KOPT-K1 (cell line): ENCODE data around the gene PSMD13.
"Not testable (repeated sequence)": the region's sequence is repeated elsewhere in the genome, so short reads cannot be mapped to it uniquely, and the experiment has no call there.

Experiments
- H3K27ac ChIP-seq: fragments of 200-600 bp; sonication (generic); 2 replicates; pipeline ENCODE4 v1.5.1; 2016; ENCODE audit warnings: antibody characterized with exemption, mild to moderate bottlenecking, low read depth, low read length; ENCODE audit not compliant: poor library complexity, severe bottlenecking
- H3K36me3 ChIP-seq: fragments of 200-600 bp; sonication (generic); 2 replicates; pipeline ENCODE4 v1.5.1; 2017; ENCODE audit warnings: antibody characterized with exemption, mild to moderate bottlenecking, low read length, moderate library complexity; ENCODE audit not compliant: insufficient read depth
- H3K9me3 ChIP-seq: fragments of 200-600 bp; sonication (generic); 2 replicates; pipeline ENCODE4 v1.5.1; 2017; ENCODE audit warnings: antibody characterized with exemption, low read length, mild to moderate bottlenecking; ENCODE audit not compliant: insufficient read depth, poor library complexity, severe bottlenecking

The PSMD13 gene

DNA sequence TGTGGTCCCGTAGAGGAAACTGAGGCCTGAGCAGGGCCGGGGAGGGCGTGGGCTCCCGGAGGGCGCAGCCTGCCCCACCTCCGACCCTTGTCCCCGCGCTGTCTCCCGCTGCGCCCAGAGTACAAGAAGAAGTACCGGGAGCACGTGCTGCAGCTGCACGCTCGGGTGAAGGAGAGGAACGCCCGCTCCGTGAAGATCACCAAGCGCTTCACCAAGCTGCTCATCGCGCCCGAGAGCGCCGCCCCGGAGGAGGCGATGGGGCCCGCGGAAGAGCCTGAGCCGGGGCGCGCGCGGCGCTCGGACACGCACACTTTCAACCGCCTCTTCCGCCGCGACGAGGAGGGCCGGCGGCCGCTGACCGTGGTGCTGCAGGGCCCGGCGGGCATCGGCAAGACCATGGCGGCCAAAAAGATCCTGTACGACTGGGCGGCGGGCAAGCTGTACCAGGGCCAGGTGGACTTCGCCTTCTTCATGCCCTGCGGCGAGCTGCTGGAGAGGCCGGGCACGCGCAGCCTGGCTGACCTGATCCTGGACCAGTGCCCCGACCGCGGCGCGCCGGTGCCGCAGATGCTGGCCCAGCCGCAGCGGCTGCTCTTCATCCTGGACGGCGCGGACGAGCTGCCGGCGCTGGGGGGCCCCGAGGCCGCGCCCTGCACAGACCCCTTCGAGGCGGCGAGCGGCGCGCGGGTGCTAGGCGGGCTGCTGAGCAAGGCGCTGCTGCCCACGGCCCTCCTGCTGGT, 43.4 kb downstream of the PSMD13 start:
- H3K9me3 ChIP-seq, result peaks cover 10% of the 10 kb centered on the region
- no peak overlapping the region for H3K27ac ChIP-seq
- no peaks in the 10 kb centered on the region for H3K36me3 ChIP-seq

DNA sequence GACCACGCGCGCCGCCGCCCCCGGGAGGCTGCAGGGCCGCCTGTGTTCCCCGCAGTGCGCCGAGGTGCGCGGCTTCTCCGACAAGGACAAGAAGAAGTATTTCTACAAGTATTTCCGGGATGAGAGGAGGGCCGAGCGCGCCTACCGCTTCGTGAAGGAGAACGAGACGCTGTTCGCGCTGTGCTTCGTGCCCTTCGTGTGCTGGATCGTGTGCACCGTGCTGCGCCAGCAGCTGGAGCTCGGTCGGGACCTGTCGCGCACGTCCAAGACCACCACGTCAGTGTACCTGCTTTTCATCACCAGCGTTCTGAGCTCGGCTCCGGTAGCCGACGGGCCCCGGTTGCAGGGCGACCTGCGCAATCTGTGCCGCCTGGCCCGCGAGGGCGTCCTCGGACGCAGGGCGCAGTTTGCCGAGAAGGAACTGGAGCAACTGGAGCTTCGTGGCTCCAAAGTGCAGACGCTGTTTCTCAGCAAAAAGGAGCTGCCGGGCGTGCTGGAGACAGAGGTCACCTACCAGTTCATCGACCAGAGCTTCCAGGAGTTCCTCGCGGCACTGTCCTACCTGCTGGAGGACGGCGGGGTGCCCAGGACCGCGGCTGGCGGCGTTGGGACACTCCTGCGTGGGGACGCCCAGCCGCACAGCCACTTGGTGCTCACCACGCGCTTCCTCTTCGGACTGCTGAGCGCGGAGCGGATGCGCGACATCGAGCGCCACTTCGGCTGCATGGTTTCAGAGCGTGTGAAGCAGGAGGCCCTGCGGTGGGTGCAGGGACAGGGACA, 44.1 kb downstream of the PSMD13 start:
- no peaks in the 10 kb centered on the region for H3K36me3 ChIP-seq
- H3K27ac ChIP-seq, result no peak overlapping the region
- H3K9me3 ChIP-seq, result peaks cover 10% of the 10 kb centered on the region

DNA sequence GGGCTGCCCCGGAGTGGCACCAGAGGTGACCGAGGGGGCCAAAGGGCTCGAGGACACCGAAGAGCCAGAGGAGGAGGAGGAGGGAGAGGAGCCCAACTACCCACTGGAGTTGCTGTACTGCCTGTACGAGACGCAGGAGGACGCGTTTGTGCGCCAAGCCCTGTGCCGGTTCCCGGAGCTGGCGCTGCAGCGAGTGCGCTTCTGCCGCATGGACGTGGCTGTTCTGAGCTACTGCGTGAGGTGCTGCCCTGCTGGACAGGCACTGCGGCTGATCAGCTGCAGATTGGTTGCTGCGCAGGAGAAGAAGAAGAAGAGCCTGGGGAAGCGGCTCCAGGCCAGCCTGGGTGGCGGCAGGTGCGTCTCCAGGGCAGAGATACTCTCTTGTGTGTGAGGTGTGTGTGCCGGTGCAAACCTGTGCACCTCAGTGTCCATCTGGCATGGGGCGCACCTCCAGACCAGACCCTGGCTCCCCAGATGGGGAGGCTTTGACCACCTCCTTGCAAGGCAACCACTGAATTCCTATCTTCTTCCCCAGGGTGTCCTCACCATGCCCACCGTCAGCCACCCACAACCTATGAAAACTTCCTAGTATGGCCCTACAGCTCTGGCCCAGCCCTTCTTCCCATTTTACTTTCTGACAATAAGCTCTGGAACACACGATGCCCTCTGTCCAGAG, 44.8 kb downstream of the PSMD13 start:
- Histone ChIP-seq H3K27ac (no peak overlapping the region), H3K9me3 (peaks cover 3% of the 10 kb centered on the region), H3K36me3 (no peaks in the 10 kb centered on the region)

DNA sequence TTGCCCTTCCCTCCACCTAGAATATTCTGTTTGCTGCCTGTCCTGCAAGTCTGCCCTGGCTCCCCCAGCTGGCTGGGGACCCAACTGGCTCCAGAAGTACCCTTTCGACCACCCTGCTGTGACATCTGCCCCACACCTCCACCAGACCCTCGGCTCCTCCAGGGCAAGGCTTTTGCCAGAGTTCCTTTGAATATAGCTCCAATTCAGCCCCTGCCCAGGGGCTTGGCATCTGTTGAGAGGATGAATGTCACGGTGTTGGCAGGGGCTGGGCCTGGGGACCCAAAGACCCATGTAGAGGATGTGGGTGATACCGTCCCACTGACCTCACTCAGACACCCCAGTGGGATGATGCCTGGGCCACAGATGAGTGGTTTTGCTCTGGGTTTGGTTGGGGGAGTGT, 45.4 kb downstream of the PSMD13 start:
- H3K36me3 ChIP-seq, result no peaks in the 10 kb centered on the region
- H3K27ac ChIP-seq, result no peak overlapping the region
- no peaks in the 10 kb centered on the region for H3K9me3 ChIP-seq

DNA sequence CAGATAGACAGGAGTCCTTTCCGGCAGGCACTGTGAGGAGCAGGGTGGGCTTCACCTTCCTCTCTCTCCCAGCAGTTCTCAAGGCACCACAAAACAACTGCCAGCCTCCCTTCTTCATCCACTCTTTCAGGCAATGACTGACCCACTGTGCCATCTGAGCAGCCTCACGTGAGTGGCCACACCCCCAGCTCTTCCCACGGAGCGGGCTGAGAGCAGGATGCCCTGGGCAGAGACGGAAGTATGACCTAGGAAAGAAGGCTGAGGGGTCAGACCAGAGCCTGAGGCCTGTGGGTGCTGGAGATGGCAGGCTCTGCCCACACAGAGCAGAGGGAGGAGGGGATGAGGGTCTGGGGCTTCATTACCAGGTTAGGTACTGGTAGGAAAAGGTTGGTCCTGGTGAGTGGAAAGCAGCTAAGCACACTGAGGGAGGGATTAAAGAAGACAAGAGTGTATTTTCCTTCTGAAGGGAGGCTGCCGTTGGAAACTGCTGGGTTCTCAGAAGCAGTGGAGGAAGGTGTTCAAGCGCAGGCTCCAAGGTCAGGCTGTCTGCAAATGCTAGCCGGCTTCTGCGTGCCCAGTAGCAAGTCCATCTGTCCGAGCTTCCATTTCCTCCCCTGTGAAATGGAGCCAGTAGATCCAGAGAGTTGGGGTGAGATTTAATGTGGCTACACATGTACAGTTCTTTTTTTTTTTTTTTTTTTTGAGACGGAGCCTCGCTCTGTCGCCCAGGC, 46.0 kb downstream of the PSMD13 start:
- Histone ChIP-seq H3K9me3 (no peaks in the 10 kb centered on the region), H3K27ac (no peak overlapping the region), H3K36me3 (no peaks in the 10 kb centered on the region)

DNA sequence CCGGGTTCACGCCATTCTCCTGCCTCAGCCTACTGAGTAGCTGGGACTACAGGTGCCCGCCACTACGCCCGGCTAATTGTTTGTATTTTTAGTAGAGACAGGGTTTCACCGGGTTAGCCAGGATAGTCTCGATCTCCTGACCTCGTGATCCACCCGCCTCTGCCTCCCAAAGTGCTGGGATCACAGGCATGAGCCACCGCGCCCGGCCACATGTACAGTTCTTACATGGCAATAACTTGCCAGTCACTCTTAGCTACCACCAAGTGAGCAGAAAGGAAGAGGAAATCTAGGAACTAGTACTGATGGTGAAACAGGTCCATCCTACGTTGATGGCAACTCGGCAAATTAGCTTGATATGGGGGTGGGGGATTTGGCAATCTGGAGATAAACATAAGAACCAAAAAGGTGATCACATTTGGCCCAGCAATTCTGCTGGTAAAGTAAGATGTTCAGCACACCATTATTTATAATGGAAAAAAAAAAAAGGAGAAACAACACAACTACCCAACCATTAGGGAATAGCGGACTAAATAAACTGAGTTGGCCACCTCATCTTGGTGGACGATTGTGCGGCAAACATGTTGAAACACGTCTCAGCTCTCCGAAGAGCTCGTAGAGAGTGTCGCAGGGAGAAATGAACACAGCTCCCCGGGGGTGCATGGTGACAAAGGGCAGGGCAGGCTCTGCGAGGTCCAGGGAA, 46.8 kb downstream of the PSMD13 start:
- H3K36me3 ChIP-seq, result no peaks in the 10 kb centered on the region
- no peaks in the 10 kb centered on the region for H3K9me3 ChIP-seq
- H3K27ac ChIP-seq, result no peak overlapping the region

DNA sequence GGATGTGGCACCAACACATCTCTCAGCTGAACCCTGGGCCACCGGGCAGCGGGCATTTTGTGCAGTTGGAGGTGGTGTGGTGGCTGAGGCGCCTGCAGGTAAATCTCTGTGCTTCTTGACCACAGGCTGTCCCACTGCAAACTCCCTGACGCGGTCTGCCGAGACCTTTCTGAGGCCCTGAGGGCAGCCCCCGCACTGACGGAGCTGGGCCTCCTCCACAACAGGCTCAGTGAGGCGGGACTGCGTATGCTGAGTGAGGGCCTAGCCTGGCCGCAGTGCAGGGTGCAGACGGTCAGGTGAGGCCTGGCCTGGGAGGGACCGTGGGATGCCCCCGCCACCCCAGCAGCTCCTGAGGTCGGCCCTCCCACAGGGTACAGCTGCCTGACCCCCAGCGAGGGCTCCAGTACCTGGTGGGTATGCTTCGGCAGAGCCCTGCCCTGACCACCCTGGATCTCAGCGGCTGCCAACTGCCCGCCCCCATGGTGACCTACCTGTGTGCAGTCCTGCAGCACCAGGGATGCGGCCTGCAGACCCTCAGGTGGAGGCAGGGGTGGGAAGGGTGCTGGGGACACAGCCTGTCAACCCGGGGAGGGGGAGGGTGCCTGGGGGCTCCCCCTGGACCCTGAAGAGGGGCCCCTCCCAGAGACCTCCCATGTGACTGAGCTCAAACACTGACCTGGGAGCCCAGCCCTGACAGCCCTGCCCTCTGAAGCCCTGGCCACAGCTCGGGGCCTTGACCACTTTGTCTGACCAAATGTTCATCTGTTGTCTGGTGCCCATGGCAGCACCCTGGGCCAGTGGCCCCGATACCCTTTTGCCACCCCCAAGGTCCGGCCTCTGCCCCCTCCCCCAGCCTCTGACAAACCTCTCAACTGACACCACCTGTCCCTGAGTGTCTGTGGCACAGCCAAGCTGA, 47.6 kb downstream of the PSMD13 start:
- H3K9me3 ChIP-seq, result no peaks in the 10 kb centered on the region
- no peaks in the 10 kb centered on the region for H3K36me3 ChIP-seq
- no peak overlapping the region for H3K27ac ChIP-seq

DNA sequence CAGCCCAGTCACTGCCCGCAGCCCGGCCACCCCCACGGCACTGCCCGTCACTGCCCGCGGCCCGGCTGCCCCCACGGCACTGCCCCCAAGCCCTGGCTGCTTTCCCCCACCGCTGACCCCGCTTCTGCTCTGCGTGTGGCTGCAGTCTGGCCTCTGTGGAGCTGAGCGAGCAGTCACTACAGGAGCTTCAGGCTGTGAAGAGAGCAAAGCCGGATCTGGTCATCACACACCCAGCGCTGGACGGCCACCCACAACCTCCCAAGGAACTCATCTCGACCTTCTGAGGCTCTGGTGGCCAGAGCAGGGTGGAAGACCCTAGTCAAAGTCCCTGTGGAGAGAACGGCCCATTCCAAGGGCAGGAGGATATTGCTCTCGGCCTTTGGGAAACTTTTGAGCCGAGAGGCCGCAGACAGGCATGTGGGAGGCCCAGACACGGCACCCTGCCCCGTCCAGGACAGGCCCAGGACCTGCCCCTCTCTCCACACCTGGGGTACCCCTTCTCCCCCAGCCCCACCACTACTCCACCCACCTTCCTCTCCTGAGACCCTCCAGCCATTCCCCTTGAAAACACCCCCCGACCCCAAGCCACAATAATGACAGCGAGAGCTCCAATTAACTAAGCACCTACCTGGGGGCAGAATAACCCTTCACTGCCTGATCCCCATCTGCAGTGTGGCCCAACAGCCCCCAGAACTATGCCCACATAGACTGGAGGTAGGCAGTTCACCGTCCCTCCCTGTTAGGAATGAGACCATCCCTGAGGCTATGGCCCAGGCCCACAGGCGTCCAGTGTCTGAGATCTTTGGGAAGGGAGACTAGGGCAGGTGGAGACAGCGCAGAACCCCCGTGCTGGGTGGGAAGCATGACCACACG, 48.5 kb downstream of the PSMD13 start:
- Histone ChIP-seq H3K27ac (no peak overlapping the region), H3K36me3 (no peaks in the 10 kb centered on the region), H3K9me3 (no peaks in the 10 kb centered on the region)

DNA sequence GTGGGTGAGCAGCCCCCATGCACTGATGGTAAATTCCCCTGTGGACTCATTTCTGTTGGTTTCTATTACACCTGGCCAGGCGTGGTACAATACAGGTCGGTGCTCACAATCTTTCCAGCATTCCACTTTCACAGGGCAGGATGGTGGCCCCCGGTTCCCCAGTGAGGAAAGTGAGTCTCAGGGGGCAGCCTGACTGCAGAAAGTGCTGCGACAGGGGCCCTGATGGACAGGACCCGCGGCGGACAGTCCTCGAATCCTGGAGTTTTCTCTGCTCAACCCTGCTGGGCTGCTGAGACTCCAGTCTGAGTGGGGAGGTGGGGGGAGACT, 49.1 kb downstream of the PSMD13 start:
- no peak overlapping the region for H3K27ac ChIP-seq
- peaks cover 1% of the 10 kb centered on the region; the same call in 1 of the 2 replicates for H3K36me3 ChIP-seq
- H3K9me3 ChIP-seq, result no peaks in the 10 kb centered on the region

DNA sequence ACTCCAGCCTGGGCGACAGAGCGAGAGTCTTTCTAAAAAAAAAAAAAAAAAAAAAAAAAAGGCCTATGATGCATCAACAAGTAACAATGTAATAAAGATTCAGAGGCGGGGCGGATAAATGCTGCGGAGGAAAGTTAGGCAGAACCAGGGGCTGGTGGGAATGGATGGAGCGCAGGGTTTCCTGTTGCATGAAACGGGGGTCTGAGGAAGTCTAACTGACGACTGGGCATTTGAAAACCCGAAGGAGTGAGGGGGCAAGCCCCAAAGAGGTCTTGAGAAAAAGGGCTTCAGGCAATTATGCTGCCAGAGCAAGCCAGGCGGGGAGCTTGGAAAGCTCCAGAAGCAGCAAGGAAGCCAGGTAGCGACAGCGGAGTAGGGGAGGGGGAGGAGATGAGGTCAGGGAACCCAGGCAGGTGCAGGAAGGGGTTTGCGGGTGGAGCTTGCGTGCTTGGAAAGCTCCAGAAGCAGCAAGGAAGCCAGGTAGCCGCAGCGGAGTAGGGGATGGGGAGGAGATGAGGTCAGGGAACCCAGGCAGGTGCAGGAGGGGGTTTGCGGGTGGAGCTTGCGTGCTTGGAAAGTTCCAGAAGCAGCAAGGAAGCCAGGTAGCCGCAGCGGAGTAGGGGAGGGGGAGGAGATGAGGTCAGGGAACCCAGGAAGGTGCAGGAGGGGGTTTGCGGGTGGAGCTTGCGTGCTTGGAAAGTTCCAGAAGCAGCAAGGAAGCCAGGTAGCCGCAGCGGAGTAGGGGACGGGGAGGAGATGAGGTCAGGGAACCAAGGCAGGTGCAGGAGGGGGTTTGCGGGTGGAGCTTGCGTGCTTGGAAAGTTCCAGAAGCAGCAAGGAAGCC, 50.4 kb downstream of the PSMD13 start:
- not testable (repeated sequence) for H3K9me3 ChIP-seq
- H3K27ac ChIP-seq, result peak overlapping the region; percentile 99
- peaks cover 15% of the 10 kb centered on the region for H3K36me3 ChIP-seq

DNA sequence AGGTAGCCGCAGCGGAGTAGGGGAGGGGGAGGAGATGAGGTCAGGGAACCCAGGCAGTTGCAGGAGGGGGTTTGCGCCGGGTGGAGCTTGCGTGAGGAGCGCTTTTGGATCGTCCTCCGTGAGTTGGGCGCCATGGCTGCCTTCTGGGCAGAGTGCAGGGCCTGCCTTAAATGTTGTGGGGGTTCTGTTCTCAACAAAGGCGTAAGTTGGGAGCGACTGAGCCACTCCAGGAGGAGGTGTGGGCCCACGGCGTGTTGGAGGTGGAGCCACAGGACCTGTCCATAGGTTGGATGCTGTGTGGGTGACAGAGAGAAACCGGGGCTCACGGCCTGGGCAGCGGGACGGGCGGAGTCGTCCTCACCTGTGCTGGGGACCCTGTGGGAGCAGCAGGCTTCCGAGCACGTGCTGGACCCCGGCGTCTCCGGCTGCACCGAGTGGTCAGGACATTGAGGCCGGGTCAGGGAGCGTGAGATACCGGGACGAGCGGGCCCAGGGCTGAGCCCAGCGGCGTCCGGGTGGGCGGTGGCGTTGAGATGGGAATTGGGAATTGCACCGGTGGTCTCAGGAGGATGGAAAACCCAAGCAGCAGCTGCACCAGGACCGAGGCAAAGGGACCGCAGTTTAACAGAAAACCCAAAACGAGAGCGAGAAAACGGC, 51.2 kb downstream of the PSMD13 start:
- H3K36me3 ChIP-seq, result peaks cover 22% of the 10 kb centered on the region
- H3K27ac ChIP-seq, result peak overlapping the region; percentile 99
- no peaks in the 10 kb centered on the region for H3K9me3 ChIP-seq
